ENCODE results near the gene C2CD2L. TPM values are rescaled to one million over a fixed set of nuclear protein-coding genes. Genes with fewer than 3 reads are reported as not detected.
"Not testable (repeated sequence)": the region's sequence is repeated elsewhere in the genome, so short reads cannot be mapped to it uniquely, and the experiment has no call there.

C2CD2L gene
- total and polyA plus RNA-seq, 2 of the 13 experiments (the other 11 are each of a cell fraction or from before 2014, with no cell fraction given): 3.7 to 5.5 TPM

DNA sequence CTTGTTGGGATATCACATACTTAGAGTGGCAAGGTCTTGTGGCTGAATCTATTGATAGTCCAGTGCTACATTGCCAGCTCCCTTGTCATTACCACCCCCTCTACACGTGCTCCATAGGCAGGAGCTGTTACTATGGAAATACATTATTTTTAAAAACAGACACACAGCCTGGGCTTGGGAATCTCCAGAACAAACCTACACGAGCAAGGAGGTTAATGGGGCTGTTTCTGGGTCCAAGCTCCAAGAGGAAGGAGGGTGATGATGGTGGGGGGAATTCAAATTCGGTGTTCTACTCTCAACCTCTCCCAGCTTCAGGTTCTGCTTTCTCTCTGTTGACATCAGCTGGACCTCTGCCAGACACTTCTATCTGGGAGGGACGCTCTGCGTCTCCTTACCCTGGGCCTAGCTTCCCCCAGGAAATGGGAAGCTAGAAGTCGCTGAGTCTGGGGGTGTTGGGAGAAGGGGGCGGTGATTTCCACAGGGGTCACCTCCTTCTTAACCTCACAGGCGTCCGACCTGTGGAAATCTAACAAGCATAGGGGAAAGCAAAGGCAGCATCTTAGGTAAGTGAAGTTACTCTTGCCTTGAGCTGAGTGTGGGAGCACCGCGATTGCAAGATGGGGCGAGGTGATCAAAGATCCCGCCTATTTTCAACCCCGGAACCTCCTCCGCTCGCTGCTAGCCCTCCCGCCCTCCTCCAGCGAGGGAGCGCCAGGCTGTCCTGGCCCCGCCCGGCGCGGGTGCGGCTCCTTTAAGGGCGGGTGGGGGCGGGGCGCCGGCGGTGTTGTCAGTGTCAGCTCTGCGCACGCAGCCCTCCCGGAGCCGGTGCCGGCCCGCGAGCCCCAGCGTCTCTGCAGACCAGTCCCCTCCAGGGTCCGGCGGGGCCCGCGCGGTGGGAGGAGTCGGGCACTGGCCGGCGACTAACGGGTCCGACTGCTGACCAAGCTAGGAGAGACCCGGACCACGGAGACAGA is at the start of gene C2CD2L (continued):
- TF ChIP-seq, protein P1, sequence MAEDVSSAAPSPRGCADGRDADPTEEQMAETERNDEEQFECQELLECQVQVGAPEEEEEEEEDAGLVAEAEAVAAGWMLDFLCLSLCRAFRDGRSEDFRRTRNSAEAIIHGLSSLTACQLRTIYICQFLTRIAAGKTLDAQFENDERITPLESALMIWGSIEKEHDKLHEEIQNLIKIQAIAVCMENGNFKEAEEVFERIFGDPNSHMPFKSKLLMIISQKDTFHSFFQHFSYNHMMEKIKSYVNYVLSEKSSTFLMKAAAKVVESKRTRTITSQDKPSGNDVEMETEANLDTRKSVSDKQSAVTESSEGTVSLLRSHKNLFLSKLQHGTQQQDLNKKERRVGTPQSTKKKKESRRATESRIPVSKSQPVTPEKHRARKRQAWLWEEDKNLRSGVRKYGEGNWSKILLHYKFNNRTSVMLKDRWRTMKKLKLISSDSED (CRISPR knock-in tag; IDR thresholded peaks at IDR 0.05): no peak
- TF ChIP-seq ELF1 (CRISPR knock-in tag; IDR thresholded peaks at IDR 0.05) (no peak), GTF2F1 (IDR thresholded peaks at IDR 0.05; ENCODE audit: low read length) (no peak), ZNF549 (CRISPR knock-in tag; IDR thresholded peaks at IDR 0.05) (no peak), MYC (CRISPR knock-in tag; IDR thresholded peaks at IDR 0.05; ENCODE audit: borderline replicate concordance) (peak; percentile 47; the same call in 1 of the 2 replicates), SMARCC2 (IDR thresholded peaks at IDR 0.05) (no peak), TRIM24 (CRISPR knock-in tag; IDR thresholded peaks at IDR 0.05) (no peak), CHD2 (IDR thresholded peaks at IDR 0.05; ENCODE audit: low read depth, low read length) (no peak), GZF1 (CRISPR knock-in tag; IDR thresholded peaks at IDR 0.05) (no peak), JUN (CRISPR knock-in tag; IDR thresholded peaks at IDR 0.05) (no peak), KDM5A (IDR thresholded peaks at IDR 0.05; ENCODE audit: borderline replicate concordance, low read length) (peak; percentile 50; the same call in 1 of the 2 replicates), ZNF264 (CRISPR knock-in tag; IDR thresholded peaks at IDR 0.05) (no peak)
- TF ChIP-seq, protein P2, sequence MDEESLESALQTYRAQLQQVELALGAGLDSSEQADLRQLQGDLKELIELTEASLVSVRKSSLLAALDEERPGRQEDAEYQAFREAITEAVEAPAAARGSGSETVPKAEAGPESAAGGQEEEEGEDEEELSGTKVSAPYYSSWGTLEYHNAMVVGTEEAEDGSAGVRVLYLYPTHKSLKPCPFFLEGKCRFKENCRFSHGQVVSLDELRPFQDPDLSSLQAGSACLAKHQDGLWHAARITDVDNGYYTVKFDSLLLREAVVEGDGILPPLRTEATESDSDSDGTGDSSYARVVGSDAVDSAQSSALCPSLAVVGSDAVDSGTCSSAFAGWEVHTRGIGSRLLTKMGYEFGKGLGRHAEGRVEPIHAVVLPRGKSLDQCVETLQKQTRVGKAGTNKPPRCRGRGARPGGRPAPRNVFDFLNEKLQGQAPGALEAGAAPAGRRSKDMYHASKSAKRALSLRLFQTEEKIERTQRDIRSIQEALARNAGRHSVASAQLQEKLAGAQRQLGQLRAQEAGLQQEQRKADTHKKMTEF (CRISPR knock-in tag; IDR thresholded peaks at IDR 0.05): 0 out of 2 replicates have a peak, but pooled peaks have one; percentile 47
- TF ChIP-seq, protein P3, sequence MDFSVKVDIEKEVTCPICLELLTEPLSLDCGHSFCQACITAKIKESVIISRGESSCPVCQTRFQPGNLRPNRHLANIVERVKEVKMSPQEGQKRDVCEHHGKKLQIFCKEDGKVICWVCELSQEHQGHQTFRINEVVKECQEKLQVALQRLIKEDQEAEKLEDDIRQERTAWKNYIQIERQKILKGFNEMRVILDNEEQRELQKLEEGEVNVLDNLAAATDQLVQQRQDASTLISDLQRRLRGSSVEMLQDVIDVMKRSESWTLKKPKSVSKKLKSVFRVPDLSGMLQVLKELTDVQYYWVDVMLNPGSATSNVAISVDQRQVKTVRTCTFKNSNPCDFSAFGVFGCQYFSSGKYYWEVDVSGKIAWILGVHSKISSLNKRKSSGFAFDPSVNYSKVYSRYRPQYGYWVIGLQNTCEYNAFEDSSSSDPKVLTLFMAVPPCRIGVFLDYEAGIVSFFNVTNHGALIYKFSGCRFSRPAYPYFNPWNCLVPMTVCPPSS (IDR thresholded peaks at IDR 0.05): no peak

DNA sequence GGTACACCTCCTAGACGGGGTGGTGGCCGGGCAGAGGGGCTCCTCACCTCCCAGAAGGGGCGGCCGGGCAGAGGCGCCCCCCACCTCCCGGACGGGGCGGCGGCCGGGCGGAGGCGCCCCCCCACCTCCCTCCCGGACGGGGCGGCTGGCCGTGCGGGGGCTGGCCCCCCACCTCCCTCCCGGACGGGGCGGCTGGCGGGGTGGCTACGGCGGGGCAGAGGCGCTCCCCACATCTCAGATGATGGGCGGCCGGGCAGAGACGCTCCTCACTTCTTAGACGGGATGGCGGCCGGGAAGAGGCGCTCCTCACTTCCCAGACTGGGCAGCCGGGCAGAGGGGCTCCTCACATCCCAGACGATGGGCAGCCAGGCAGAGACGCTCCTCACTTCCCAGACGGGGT is 48.0 kb upstream of the C2CD2L start:
- H4K20me1 ChIP-seq (ENCODE audit: insufficient read depth, low read length); BruUV-seq (replicated peaks); H3K9me3 ChIP-seq (ENCODE audit: low read length); H3K4me2 ChIP-seq (ENCODE audit: low read depth, low read length); in situ Hi-C loops (cut with HindIII; ENCODE audit: extremely low pct_ligation_motif_present, low pct_unique_long_range_greater_than_20kb); intact Hi-C loops (cut with micrococcal nuclease; ENCODE audit: unreplicated experiment); H3K9ac ChIP-seq (ENCODE audit: insufficient read depth, low read depth, low read length); H3K27ac ChIP-seq (ENCODE audit: extremely low read length, insufficient read depth, low read length); DNase-seq (ENCODE audit: low spot score); POLR2A ChIA-PET; H3K27me3 ChIP-seq (ENCODE audit: control insufficient read depth in 1 of 2, insufficient read depth in 2 of 2, low read length in 2 of 2); ATAC-seq; H2AFZ ChIP-seq (ENCODE audit: low read length); CTCF ChIA-PET (ENCODE audit: low intra/inter-chr PET ratio, low total read pairs); H3K4me3 ChIP-seq (replicated peaks in 1 of 3; ENCODE audit: insufficient read depth in 1 of 3, low read depth in 2 of 3, low read length in 3 of 3); FAIRE-seq: not testable (repeated sequence)
- Histone ChIP-seq H3K36me3 (replicated peaks in 1 of 2; ENCODE audit: control insufficient read depth in 1 of 2, insufficient read depth in 2 of 2, low read length in 2 of 2) (peaks cover 8 to 12% of the 10 kb centered on the region in 2 experiments), H3K79me2 (ENCODE audit: insufficient read depth, low read length) (peaks cover 22% of the 10 kb centered on the region), H3K4me1 (ENCODE audit: insufficient read depth, low read length) (peaks cover 23% of the 10 kb centered on the region)
- 88% methylated on average over 4 of the region's 35 CpGs for WGBS (ENCODE audit: low lambda C conversion rate)

Data from HepG2 (cell line).